Thoracic aorta (tissue), 2 donors: Measurements from ENCODE around the gene SELENOO. TPM values are rescaled to one million over a fixed set of nuclear protein-coding genes. Genes with fewer than 3 reads are reported as not detected.
"Not testable (repeated sequence)": the region's sequence is repeated elsewhere in the genome, so short reads cannot be mapped to it uniquely, and the experiment has no call there.

Experiments
- ATAC-seq: fragments of 150-250 bp; one replicate; pipeline ENCODE4 v1.8.0; 2017; ENCODE audit warnings: low read depth; ENCODE audit not compliant: insufficient number of reproducible peaks, low FRiP score
- DNase-seq: peaks from one replicate; pipeline ENCODE4 v3.0.0-alpha.2; 2020; ENCODE audit warnings: low spot score
- H3K27ac ChIP-seq, 2 donors: fragments of 200-600 bp; sonication (generic); 1 replicate in 1 of 2; 2 replicates in 1 of 2; pipeline ENCODE4 v1.5.1; 2016; ENCODE audit warnings: mild to moderate bottlenecking in 2 of 2, moderate library complexity in 2 of 2
- H3K27me3 ChIP-seq: fragments of 200-600 bp; sonication (generic); replicated peaks from 2 replicates; pipeline ENCODE4 v1.6.0; 2016; ENCODE audit warnings: mild to moderate bottlenecking; ENCODE audit not compliant: insufficient read depth
- H3K36me3 ChIP-seq: fragments of 200-600 bp; sonication (generic); one replicate; pipeline ENCODE4 v1.5.1; 2016
- H3K4me1 ChIP-seq, 2 donors: fragments of 200-600 bp; sonication (generic); 1 replicate in 1 of 2; 2 replicates in 1 of 2; pipeline versions ENCODE4 v1.5.1 to v1.6.0; 2016; ENCODE audit warnings: low read depth in 2 of 2, mild to moderate bottlenecking in 1 of 2; ENCODE audit not compliant: control insufficient read depth in 1 of 2
- H3K4me3 ChIP-seq: fragments of 200-600 bp; sonication (generic); 2 replicates; pipeline ENCODE4 v1.5.1; 2016; ENCODE audit warnings: mild to moderate bottlenecking
- H3K9me3 ChIP-seq: fragments of 200-600 bp; sonication (generic); 2 replicates; pipeline ENCODE4 v1.5.1; 2016
- total RNA-seq, 2 donors: library from RNA; depleted of rRNA; stranded (reverse); fragments of >200 nt; gene quantifications; one replicate each; pipeline versions ENCODE4 v1.1.0 to v1.2.3, GENCODE V29; 2016
- TF ChIP-seq, protein P1 (sequence below): fragments of 200-600 bp; sonication (generic); IDR thresholded peaks from one replicate; pipeline ENCODE4 v1.5.1; 2019; ENCODE audit warnings: antibody characterized with exemption

SELENOO gene
- total RNA-seq, 2 donors from 2014 or later = 25.6 to 41.0 TPM

DNA sequence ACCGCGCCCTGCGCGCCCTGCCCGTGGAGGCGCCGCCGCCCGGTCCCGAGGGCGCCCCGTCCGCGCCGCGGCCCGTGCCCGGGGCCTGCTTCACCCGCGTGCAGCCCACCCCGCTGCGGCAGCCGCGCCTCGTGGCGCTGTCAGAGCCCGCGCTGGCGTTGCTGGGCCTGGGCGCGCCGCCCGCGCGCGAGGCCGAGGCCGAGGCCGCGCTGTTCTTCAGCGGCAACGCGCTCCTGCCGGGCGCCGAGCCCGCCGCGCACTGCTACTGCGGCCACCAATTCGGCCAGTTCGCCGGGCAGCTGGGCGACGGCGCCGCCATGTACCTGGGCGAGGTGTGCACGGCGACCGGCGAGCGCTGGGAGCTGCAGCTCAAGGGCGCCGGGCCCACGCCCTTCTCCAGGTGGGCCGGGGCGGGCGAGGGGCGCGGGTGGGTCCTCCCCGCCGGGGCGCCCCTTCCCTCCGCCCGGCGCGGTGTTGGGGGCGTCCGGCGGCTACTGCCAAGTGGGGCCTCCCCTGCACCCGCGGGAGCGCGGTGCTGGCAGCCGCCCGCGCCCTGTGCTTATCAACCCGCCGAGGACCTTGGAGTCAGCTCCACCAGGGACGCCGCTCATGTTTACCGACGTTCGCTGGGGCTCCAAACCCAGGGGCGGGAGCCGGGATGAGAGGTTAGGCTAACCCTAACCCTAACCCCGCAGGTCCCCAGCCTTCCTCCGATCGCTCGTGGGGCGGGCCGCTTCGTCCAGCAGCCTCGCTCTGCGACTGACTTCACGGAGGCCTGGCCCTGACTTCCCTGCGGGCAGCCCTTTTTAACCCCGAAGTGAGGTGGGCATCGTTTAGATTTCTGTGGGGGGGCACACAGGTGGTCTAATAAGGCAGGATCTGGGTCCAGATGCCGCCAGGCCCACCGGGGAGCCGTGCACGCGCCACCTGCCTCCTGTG is 649 bp downstream of the SELENOO start:
- H3K27ac ChIP-seq = peak overlapping the region in 1 of 2 donors; percentile 83
- no peaks in the 10 kb centered on the region for H3K27me3 ChIP-seq
- peaks cover 3% of the 10 kb centered on the region for H3K36me3 ChIP-seq
- H3K4me3 ChIP-seq = peak overlapping the region; percentile 97
- DNase-seq (no peak), ATAC-seq (peak; percentile 9)
- H3K9me3 ChIP-seq = no peaks in the 10 kb centered on the region
- TF ChIP-seq, protein P1, sequence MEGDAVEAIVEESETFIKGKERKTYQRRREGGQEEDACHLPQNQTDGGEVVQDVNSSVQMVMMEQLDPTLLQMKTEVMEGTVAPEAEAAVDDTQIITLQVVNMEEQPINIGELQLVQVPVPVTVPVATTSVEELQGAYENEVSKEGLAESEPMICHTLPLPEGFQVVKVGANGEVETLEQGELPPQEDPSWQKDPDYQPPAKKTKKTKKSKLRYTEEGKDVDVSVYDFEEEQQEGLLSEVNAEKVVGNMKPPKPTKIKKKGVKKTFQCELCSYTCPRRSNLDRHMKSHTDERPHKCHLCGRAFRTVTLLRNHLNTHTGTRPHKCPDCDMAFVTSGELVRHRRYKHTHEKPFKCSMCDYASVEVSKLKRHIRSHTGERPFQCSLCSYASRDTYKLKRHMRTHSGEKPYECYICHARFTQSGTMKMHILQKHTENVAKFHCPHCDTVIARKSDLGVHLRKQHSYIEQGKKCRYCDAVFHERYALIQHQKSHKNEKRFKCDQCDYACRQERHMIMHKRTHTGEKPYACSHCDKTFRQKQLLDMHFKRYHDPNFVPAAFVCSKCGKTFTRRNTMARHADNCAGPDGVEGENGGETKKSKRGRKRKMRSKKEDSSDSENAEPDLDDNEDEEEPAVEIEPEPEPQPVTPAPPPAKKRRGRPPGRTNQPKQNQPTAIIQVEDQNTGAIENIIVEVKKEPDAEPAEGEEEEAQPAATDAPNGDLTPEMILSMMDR = no peak
- H3K4me1 ChIP-seq = peaks cover 17 to 28% of the 10 kb centered on the region in 2 donors

DNA sequence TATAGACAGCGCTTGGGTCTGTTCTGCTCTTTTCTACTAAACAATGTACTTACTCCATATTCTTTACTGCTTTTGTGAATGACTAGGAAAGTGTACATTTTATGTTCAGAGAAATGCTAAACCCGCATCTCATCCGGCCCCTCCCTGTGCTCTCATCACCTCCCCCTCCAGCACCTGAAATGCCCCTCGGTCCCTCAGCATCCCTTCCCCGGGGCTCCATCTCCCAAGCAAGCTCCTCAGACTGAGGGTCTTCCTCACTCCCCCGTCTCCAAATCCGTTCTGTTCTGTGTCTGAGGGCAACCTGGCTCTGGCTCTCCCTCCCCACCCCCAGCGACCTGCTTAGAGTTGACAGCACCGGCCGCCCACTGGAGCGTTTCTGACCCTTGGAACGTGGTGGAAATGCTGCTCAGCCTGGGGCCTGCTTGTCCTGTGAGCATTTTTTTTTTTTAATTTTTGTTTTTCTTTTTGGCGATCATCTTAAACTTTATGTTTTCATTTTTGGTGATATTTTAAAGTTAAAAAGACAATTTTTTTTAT is 1.4 kb downstream of the SELENOO start:
- Histone ChIP-seq H3K27me3 (no peaks in the 10 kb centered on the region), H3K4me3 (peak overlapping the region; percentile 97), H3K36me3 (peaks cover 9% of the 10 kb centered on the region), H3K9me3 (no peaks in the 10 kb centered on the region), H3K27ac (no peak overlapping the region), H3K4me1 (peaks cover 17 to 28% of the 10 kb centered on the region in 2 donors)
- TF ChIP-seq, protein P1 = no peak
- DNase-seq (no peak), ATAC-seq (no peak)

DNA sequence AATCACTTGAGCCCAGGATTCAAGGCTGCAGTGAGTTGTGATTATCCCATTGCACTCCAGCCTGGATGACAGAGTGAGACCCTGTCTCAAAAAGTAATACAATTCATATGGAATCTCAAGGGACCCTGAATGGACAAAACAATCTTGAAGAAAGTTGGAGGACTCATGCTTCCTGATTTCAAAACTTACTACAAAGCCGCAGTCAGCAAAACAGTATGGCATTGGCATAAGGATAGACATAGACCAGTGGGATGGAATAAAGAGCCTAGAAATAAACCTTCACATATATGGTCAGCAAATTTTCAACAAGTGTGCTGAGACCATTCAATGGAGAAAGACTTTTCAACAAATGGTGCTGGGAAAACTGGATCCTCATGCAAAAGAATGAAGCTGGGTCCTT is 2.5 kb downstream of the SELENOO start:
- DNase-seq = no peak
- Histone ChIP-seq H3K4me1 (peaks cover 17 to 28% of the 10 kb centered on the region in 2 donors), H3K27me3 (no peaks in the 10 kb centered on the region), H3K36me3 (peaks cover 15% of the 10 kb centered on the region), H3K27ac (no peak overlapping the region), H3K9me3 (no peaks in the 10 kb centered on the region), H3K4me3 (no peak overlapping the region)
- ATAC-seq = no peak
- TF ChIP-seq, protein P1 = no peak

DNA sequence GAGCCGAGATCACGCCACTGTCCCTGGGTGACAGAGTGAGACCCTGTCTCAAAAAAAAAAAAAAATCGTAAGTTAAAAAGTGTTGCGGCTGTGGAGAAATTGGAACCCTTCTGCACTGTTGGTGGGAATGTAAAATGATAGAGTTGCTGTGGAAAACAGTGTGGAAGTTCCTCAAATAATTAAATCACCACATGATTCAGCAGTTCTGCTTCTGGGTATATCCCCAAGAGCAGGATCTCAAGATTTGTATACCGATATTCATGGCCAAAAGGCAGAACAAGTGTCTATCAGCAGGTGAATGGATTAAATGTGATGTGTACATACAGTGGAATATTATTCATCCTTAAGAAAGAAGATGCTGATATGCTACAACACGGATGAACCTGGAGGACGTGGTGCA is 3.8 kb downstream of the SELENOO start:
- ATAC-seq = no peak
- Histone ChIP-seq H3K27me3 (no peaks in the 10 kb centered on the region), H3K4me3 (no peak overlapping the region), H3K27ac (no peak overlapping the region), H3K4me1 (peaks cover 16 to 22% of the 10 kb centered on the region in 2 donors), H3K36me3 (peaks cover 15% of the 10 kb centered on the region), H3K9me3 (no peaks in the 10 kb centered on the region)
- TF ChIP-seq, protein P1 = no peak
- DNase-seq = no peak

DNA sequence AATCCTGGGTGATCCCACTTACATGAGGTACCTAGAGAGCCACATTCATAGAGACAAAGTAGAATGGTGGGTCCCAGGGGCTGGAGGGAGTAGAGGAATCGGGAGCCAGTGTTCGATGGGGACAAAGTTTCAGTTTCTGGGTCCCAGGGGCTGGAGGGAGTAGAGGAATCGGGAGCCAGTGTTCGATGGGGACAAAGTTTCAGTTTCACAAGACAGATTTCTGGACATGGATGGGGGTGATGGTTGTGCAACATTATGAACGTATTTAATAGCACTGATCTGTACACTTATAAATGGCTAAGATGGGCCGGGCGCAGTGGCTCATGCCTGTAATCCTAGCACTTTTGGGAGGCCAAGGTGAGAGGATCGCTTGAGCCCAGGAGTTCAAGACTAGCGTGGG is 4.2 kb downstream of the SELENOO start:
- H3K27me3 ChIP-seq, DNase-seq, H3K27ac ChIP-seq, H3K9me3 ChIP-seq, ATAC-seq, H3K4me3 ChIP-seq: not testable (repeated sequence)
- H3K36me3 ChIP-seq = peaks cover 15% of the 10 kb centered on the region
- peaks cover 12 to 22% of the 10 kb centered on the region in 2 donors for H3K4me1 ChIP-seq
